ENCODE measurements around the gene CADPS2.

DNA sequence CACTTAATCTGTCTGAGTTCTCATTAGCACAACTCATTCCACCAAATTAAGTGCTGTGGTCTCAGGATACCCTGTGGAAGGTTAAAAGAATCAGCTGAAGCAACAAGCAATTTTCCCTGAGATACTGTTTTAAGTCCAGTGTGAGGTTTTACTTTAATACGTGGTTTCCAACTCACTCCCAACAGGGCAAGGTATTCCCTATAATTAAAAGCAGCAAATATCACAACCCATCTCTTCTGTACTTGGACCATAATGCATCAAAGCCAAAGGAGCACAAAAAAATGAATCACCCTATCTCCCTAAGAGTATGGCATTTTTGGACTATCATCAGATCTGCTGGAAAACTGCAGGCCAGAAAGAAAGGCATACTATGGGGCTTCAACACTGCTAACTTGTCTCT, 4.9 kb downstream of the CADPS2 start:
- no peak for TF ChIP-seq CTCF (IDR thresholded peaks at IDR 0.05)
- no peak for TF ChIP-seq POLR2A (IDR thresholded peaks at IDR 0.05)
